Heart left ventricle (tissue), 16 donors: Measurements from ENCODE around the gene CD27. TPM values are rescaled to one million over a fixed set of nuclear protein-coding genes. Genes with fewer than 3 reads are reported as not detected.
"Not testable (repeated sequence)": the region's sequence is repeated elsewhere in the genome, so short reads cannot be mapped to it uniquely, and the experiment has no call there.

ENCODE experiments used
- ATAC-seq, 4 donors: fragments of 200-7000 bp; cut with Tn5 transposase; one replicate each; pipeline ENCODE4 v1.9.1; 2020 to 2022; ENCODE audit warnings: moderate library complexity in 4 of 4, mild to moderate bottlenecking in 3 of 4, moderate number of reproducible peaks in 1 of 4
- DNase-seq, 5 donors: peaks; one replicate each; pipeline ENCODE4 v3.0.0-alpha.2; 2020
- H3K27ac ChIP-seq, 12 donors: fragments of 200-600 bp; sonication (generic) in 4 of 12; one replicate each; pipeline versions ENCODE4 v1.5.0 to v1.8.0; 2016 to 2022; ENCODE audit warnings: mild to moderate bottlenecking in 2 of 12
- H3K27me3 ChIP-seq, 9 donors: fragments of 200-600 bp; sonication (generic) in 2 of 9; one replicate each; pipeline versions ENCODE4 v1.5.1 to v1.8.0; 2016 to 2022; ENCODE audit warnings: mild to moderate bottlenecking in 3 of 9
- H3K36me3 ChIP-seq, 9 donors: fragments of 200-600 bp; sonication (generic) in 2 of 9; one replicate each; pipeline versions ENCODE4 v1.5.0 to v1.8.0; 2018 to 2022; ENCODE audit warnings: mild to moderate bottlenecking in 2 of 9
- H3K4me1 ChIP-seq, 12 donors: fragments of 200-600 bp; sonication (generic) in 4 of 12; one replicate each; pipeline versions ENCODE4 v1.5.0 to v1.8.0; 2016 to 2022; ENCODE audit warnings: mild to moderate bottlenecking in 3 of 12
- H3K4me3 ChIP-seq, 12 donors: fragments of 200-600 bp; sonication (generic) in 4 of 12; one replicate each; pipeline versions ENCODE4 v1.5.0 to v1.8.0; 2017 to 2022; ENCODE audit warnings: mild to moderate bottlenecking in 9 of 12, moderate library complexity in 4 of 12
- H3K9me3 ChIP-seq, 12 donors: fragments of 200-600 bp; sonication (generic) in 4 of 12; one replicate each; pipeline versions ENCODE4 v1.5.0 to v1.8.0; 2016 to 2022; ENCODE audit warnings: mild to moderate bottlenecking in 1 of 12
- CTCF ChIP-seq, 12 donors: fragments of 200-600 bp; sonication (generic) in 4 of 12; IDR thresholded peaks; one replicate each; pipeline versions ENCODE4 v1.5.0 to v1.8.0; 2018 to 2022; ENCODE audit warnings: antibody characterized with exemption in 12 of 12, mild to moderate bottlenecking in 5 of 12
- POLR2A ChIP-seq, 2 donors: fragments of 450-650 bp; IDR thresholded peaks; one replicate each; pipeline ENCODE4 v1.6.1; 2017; ENCODE audit warnings: antibody characterized with exemption in 2 of 2, mild to moderate bottlenecking in 2 of 2, moderate library complexity in 2 of 2
- WGBS, 4 donors: extraction: QIAGEN DNeasy Blood & Tissue Kit in 2 of 4; methylation state at CpG; one replicate each; pipeline versions ENCODE4 v1.1.5 to v1.1.7; 2013 to 2018; 5-methylcytosine and 5-hydroxymethylcytosine counted together
- intact Hi-C, 10 donors: fragments of 100-400 bp; cut with DNase I; formaldehyde crosslinking; loops; one replicate each; pipeline versions ENCODE4 v1.11.1 to v1.14.2; 2022
- polyA plus RNA-seq, 2 donors: library from polyadenylated mRNA; stranded (reverse); fragments of 200-250 nt; gene quantifications; one replicate each; pipeline ENCODE4 v1.2.3, GENCODE V29; 2013
- total RNA-seq, 9 donors: library from RNA; depleted of rRNA in 2 of 9; stranded (reverse); fragments of >200 nt in 2 of 9; fragmentation: NEBNext Ultra II Directional in 3 of 9; extraction: Animal tissue kit (Norgen Biotek cat#: 25700) in 3 of 9; gene quantifications; one replicate each; pipeline versions ENCODE4 v1.1.0 to v1.2.4, GENCODE V29; 2016 to 2023
- donor health status: ischemic (EF 13 %, LVEDD 7.1; RV severe dilation, severe dysfunction).
- donor health status: healthy with polysubstance abuse.
- donor health status: DM: no; HTN: yes; CAD: no.
- donor health status: DM: no; HTN: no; CAD: no.
- donor health status: ischemic (EF 25% LVEDD 6.9; RV normal size, moderate dysfunction).
- donor health status: ischemic (EF 25% LVEDD 5.7; RV mildly dilated, moderate dysfunction).
- donor health status: healthy.
- donor health status: DM: yes; HTN: yes; CAD: no.
- donor health status: ischemic (EF 35%, LVEDD 5.7; RV mildly dilated, moderate dysfunction).
- donor health status: nonischemic (EF 11% LVEDD 7.7; RV severe dilation, severe dysfunction).
- donor health status: DM: yes; HTN: yes; CAD: no.
- donor health status: PGD.
- donor health status: ischemic (EF 29% LVEDD 5.4; RV normal size, mild dysfunction).
- donor health status: nonischemic (EF 23%, LVEDD 6.1; RV moderate dilation, normal function).

The CD27 gene
- total and polyA plus RNA-seq, 11 donors = 0.19 to 5.3 (median 0.40) TPM; not detected in 6

GRCh38 chr12:6493497-6494257 is 48.9 kb downstream of the CD27 start, which contains the start of gene NCAPD2:
NCAPD2 (plus strand) TSS chr12:6494102; CDS start chr12:6495099, 997 bp downstream.
- H3K4me3 ChIP-seq = peak within 1 kb of the TSS; percentile 42 to 94 (median 86)
- H3K27me3 ChIP-seq = no peaks in the 10 kb centered on the region
- TF ChIP-seq CTCF (IDR thresholded peaks at IDR 0.05) (peak in 10 of 12 donors; percentile 8 to 49 (median 30)), POLR2A (IDR thresholded peaks at IDR 0.05) (peak in 1 of 2 donors; percentile 64)
- H3K4me1 ChIP-seq = peaks cover 0 to 30% (median 20%) of the 10 kb centered on the region in 12 donors
- intact Hi-C loops = loop anchor here in 8 of 10 donors (1.0 to 5.0 kb wide), 6 partner anchors 23 to 71 kb away; partner anchors contain the start of genes GAPDH (in 6 of the 8) and VAMP1 (in 2 of the 8)
- H3K27ac ChIP-seq = peak within 1 kb of the TSS; percentile 86 to 99 (median 98)
- DNase-seq (peak; percentile 93 to 97 (median 96)), ATAC-seq (peak; percentile 92 to 96 (median 96))
- WGBS, 4 donors = 0% methylated on average over 28 to 49 of the region's 49 CpGs
- peaks cover 0 to 51% (median 37%) of the 10 kb centered on the region in 9 donors for H3K36me3 ChIP-seq
- no peaks in the 10 kb centered on the region for H3K9me3 ChIP-seq

- WGBS, 4 donors = 1 to 3% (median 2%) methylated on average over 14 of the region's 14 CpGs
- no peaks in the 10 kb centered on the region for H3K9me3 ChIP-seq
- no peak for DNase-seq
- peak overlapping the region in 9 of 12 donors; percentile 91 to 99 (median 97) for H3K27ac ChIP-seq
- H3K36me3 ChIP-seq = peaks cover 1 to 58% (median 43%) of the 10 kb centered on the region in 9 donors
- H3K4me1 ChIP-seq = peaks cover 0 to 30% (median 20%) of the 10 kb centered on the region in 12 donors
- TF ChIP-seq POLR2A (IDR thresholded peaks at IDR 0.05) (no peak), CTCF (IDR thresholded peaks at IDR 0.05) (no peak)
- no peak for ATAC-seq
- peak overlapping the region; percentile 28 to 94 (median 82) for H3K4me3 ChIP-seq
- H3K27me3 ChIP-seq = no peaks in the 10 kb centered on the region
- intact Hi-C loops = loop anchor here in 5 of 10 donors (5.0 kb wide), 1 partner anchor 38 kb away; the partner anchor contains the start of gene GAPDH (in 5 of the 5)
Observed at GRCh38 chr12:6494258-6494743, 49.5 kb downstream of the CD27 start.

- DNase-seq (no peak), ATAC-seq (no peak)
- H3K27ac ChIP-seq = peak overlapping the region in 1 of 12 donors; percentile 99
- no peaks in the 10 kb centered on the region for H3K27me3 ChIP-seq
- WGBS, 4 donors = 69 to 92% (median 75%) methylated on average over 1 of the region's 1 CpG
- TF ChIP-seq CTCF (IDR thresholded peaks at IDR 0.05) = no peak
- no peak for TF ChIP-seq POLR2A (IDR thresholded peaks at IDR 0.05)
- peaks cover 0 to 30% (median 20%) of the 10 kb centered on the region in 12 donors for H3K4me1 ChIP-seq
- H3K9me3 ChIP-seq = no peaks in the 10 kb centered on the region
- H3K36me3 ChIP-seq = peaks cover 2 to 64% (median 46%) of the 10 kb centered on the region in 9 donors
- H3K4me3 ChIP-seq = peak overlapping the region in 8 of 12 donors; percentile 61 to 94 (median 91)
- intact Hi-C loops = loop anchor here in 5 of 10 donors (5.0 kb wide), 1 partner anchor 37 kb away; the partner anchor contains the start of gene GAPDH (in 5 of the 5)
Observed at GRCh38 chr12:6494968-6495367, 50.2 kb downstream of the CD27 start.

- 76 to 93% (median 78%) methylated on average over 3 of the region's 3 CpGs for WGBS, 4 donors
- Histone ChIP-seq H3K36me3 (peaks cover 2 to 65% (median 35%) of the 10 kb centered on the region in 9 donors), H3K4me1 (peaks cover 0 to 23% (median 15%) of the 10 kb centered on the region in 12 donors)
- ATAC-seq, DNase-seq, H3K4me3 ChIP-seq, intact Hi-C loops, H3K27me3 ChIP-seq, H3K9me3 ChIP-seq, H3K27ac ChIP-seq: not testable (repeated sequence)
Observed at GRCh38 chr12:6497291-6497690, 52.5 kb downstream of the CD27 start.
